Kidney tubule cell (primary cell): ENCODE data around the gene CEP20.
"Not testable (repeated sequence)": the region's sequence is repeated elsewhere in the genome, so short reads cannot be mapped to it uniquely, and the experiment has no call there.

Experiments
- DNase-seq: peaks from one replicate; pipeline ENCODE4 v3.0.0-alpha.2; 2018; ENCODE audit warnings: low spot score

CEP20 gene

DNA sequence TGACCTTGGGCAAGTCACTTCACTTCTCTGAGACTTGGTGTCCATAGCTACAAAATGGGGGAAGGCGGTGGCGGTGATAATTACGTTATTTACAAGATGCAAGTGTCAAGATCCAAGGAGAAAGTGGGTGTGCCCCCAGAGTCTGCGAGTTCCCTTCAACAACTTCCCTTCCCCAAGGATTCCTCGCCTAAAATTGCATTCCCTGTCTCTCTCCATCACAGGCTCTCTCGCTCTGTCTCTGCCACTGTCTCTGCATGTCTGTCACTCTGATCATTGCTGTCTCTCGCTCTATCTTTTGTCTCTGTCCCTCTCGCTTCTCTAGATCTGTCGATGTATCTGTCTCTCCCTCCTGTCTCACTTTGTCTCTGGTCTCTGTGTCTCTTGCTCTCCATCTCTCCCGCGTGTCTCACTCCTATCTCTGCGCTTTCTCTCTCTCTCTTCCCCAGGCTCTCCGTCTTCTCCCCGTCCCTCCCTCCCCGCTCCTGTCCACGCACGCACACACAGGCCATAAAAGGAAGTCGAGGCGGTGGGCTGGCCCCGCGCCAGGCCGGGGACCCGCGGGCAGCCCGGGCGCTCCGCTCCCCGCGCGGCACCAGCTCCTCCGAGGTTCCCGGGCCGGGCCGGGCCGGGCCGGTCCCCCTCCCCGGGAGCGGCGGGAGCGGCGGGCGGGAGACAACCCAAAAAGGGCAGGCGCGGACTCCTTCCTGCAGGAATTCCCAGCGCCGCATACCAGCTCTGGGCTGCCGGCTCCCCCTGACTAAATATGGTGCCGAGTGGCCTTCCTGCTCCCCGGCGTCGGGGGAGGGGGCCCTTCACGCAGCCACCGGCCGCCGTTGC is 30.5 kb downstream of the CEP20 start:
- peak; percentile 14 for DNase-seq

DNA sequence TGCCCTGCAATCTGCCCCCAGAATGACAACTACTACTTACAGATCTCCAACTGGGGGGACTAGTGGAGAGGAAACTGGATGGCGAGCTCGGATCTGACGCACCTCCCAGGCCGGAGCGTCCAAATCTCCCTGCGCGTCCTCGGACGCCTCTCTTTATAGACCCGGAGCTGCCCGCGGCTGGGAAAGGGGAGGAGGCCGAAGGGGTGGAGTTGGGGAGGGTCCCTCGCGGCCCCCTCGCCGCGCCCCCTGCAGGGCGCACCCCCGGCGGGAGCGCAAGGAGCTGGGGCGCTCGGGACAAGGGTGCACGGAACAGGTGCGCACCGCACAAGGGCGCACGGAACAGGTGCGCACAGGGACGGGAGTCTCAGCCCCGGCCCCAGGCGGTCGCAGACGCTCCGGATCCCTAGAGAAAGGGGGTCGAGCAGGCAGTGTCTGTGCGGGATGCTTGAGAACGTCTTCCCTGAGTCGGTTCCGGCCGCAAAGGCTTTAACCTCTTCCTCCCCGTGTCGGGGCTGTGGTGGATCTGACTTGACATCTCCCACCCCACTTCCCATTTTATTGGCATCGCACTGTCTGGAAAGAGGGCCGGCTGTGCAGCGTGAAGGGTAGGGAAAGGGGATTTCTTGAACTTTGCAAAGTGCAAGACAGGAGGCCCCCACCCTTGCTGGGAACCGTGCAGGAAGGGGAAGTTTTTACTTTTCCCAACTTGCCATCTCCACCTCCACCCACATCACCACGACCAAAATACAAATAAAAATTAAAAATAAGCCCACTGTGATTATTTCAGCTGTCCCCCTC is 31.3 kb downstream of the CEP20 start, which contains the start of gene MYH11:
MYH11 (minus strand) TSS at position 128 of the 798 bp plus-strand sequence. CDS start 18,776 bp downstream, outside the sequence.
- no peak for DNase-seq

DNA sequence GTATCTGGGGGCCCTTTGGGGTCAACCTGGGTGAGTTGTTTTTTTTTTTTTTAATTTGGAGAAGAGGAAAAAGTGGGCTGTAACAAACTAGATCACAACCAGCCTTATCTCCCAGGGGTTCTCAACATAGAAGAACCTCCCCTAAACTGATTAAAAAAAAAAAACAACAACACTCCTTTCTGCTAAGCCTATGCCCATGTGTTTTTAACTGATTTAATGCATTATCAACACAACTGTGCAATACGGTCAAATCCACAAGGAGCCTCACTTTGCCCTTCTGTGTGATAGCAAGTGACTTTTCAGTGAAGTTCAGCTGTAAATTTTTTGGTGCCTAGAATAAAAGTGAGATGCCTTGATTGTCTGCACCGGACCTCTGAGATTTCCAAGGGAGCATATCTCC is 32.2 kb downstream of the CEP20 start:
- DNase-seq: no peak

DNA sequence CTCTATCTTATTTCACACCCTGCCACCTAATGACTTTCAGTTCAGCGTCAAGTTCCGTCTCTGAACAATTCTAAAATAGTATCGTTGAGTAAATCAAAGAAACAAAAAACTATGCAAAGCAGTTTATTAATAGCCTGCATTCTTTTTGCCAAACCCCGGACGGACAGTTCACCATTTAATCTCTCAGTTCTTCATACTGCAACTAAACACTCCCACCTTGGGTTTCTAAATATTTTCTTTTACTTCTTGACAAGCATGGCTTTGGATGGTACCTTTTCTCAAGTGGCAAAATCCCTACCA is 32.7 kb downstream of the CEP20 start:
- no peak for DNase-seq

- no peak for DNase-seq
Measured at GRCh38 chr16:15854906-15855703, 33.3 kb downstream of the CEP20 start.

DNA sequence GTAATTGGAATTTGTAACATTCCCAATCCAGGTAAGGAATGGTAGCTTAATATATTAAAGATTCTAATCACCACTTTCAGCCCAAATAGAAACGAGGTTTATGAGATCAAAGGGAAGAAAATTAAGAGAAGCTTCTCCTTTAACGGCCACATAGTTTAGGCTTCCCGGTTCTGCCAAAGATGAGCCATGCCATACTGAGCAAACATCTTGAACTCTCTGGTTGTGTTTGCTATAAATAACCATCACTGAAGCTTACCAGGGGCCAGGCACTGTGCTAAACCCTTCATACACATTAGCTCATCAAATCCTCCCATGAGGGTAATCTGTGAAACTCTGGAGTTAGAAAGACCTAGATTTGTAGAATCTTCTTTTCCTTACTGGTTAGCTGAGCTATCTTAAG is 34.3 kb downstream of the CEP20 start:
- no peak for DNase-seq

- no peak for DNase-seq
Measured at GRCh38 chr16:15853021-15853420, 35.4 kb downstream of the CEP20 start.

DNA sequence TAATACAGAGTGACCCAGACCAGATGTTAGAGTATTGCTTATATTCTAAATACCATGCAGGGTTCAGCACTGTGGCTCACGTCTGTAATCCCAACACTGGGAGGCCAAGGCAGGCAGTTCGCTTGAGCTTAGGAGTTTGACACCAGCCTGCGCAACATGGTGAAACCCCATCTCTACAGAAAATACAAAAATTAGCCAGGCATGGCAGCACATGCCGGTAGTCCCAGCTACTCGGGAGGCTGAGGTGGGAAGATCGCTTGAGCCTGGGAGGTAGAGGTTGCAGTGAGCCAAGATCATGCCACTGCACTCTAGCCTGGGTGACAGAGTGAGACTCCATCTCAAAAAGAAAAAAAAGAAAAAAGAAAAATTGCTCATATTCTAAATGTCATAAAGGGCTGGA is 37.8 kb downstream of the CEP20 start:
- DNase-seq: not testable (repeated sequence)

GRCh38 chr16:15849209-15849981 is 39.0 kb downstream of the CEP20 start:
- DNase-seq: no peak

GRCh38 chr16:15847611-15848175 is 40.7 kb downstream of the CEP20 start:
- DNase-seq: no peak

DNA sequence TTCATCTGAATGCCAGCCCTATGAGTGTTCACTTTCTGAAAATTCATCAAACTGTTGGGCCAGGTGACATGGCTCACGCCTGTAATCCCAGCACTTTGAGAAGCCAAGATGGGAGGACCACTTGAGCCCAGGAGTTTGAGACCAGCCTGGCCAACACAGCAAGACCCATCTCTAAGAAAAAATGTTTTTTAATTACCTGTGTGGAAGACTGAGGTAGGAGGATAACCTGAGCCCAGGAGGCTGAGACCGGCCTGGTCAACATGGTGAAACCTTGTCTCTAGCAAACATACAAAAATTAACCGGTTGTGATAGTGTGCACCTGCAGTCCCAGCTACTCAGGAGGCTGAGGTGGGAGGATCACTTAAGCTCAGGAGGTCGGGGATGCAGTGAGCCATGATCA is 41.9 kb downstream of the CEP20 start:
- DNase-seq: no peak

DNA sequence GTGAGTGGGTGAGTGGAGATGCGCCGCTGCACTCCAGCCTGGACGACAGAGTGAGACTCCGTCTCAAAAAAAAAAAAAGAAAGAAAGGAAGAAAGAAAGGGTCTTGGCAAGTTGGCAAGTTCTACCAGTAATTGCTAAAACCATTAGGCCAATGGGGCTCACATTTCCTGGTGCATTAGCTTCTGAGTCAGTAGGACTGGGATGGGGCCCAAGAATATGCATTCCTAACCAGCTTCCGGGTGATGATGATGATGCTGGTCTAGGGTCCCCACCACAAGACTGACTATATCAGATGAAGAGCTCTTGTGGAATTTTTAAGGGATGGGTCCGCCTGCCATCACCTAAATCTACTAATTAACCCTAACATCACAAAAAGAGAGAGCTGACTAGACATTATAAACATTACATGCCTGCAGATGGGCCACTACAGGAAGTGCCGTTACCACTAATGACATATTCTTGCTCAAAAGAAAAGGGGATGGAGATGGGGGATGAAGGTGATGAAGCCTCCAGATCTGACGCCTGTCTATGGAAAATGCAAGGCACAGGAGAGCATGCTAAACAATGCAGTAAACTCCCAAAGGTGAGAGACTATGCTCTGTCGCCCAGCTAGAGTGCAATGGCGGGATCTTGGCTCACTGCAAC is 44.6 kb downstream of the CEP20 start:
- no peak for DNase-seq

GRCh38 chr16:15839204-15839603 is 49.2 kb downstream of the CEP20 start:
- DNase-seq: not testable (repeated sequence)

- DNase-seq: no peak
Measured at GRCh38 chr16:15837761-15838160, 50.6 kb downstream of the CEP20 start.

DNA sequence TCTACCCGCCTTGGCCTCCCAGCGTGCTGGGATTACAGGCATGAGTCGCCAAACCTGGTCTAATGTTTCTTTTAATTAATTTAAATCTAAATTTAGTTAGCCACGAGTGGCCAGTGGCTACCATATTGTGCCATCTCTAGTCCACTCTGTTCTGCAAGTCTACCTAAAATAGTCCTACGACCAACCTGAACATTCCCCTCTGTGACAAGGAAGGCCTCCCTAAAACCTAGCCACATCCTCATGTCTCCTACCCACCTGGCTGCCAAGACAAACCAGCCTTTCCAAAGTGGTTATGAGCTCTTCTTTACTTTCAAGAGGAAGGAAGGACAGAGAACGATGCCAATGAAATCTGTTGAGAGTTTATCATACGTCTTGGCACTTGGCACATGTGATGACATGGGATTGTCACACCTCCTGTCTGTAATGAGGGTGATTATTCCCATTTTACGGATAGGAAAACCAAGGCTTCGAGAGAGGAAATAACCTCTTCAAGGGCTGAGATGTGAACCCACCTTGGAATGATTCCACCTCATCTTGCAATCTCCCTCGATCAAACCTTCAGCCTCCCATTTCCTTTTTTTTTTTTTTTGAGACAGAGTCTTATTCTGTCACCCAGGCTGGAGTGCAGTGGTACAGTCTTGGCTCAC is 51.3 kb downstream of the CEP20 start:
- DNase-seq: no peak

DNA sequence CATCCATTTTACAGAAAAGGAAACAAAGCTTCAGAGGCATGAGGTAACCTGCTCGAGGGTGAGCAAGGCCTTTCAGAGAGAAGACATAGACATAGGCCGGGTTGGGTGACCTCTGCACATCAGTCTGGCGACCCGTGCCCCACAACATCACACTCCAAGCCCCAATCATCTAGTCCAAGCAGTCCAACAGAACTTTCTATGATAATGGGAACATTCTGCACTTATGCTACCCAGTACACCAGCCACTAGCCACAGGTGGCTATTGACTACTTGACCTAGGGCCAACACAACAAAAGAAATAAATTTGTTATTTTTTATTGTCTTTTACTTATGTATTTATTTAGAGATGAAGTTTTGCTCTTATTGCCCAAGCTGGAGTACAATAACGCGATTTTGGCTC is 52.3 kb downstream of the CEP20 start:
- no peak for DNase-seq

GRCh38 chr16:15835136-15835878 is 53.1 kb downstream of the CEP20 start:
- no peak for DNase-seq

DNA sequence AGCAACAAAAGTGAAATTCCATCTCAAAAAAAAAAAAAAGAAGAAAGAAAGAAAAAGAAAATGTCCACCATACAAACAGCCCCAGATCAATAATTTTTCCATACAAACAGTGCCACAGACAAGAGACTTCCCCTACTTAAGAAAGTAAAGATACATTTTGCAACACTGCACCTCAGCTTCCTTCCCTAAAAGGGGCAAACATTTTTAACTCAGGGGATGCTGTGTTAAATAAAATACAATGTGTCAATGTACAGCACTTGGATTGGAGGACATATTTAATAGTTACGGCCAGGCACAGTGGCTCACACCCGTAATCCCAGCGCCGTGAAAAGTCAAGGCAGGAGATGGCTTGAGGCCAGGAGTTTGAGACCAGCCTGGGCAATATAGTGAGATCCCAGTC is 53.9 kb downstream of the CEP20 start:
- no peak for DNase-seq

- DNase-seq: no peak
Measured at GRCh38 chr16:15833541-15833940, 54.9 kb downstream of the CEP20 start.

DNA sequence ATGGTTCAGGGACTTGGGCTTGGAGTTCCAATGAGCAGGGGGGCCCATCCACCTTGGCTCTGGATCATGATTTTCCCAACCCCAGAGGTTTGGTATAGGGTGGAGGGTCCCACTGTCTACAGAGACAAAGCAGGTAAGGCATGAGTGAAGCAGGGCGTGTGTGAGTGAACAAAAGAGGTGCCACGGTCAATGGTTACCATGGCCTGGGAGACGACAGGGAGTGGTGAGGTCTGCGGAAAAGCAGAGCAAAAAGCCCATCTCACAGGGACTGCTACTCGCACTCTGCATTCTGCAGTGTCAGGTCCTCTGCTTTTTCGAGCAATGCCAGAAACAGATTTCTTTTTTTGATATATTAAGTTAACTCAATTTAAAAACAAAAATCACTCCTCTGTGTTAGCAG is 56.2 kb downstream of the CEP20 start:
- no peak for DNase-seq
